Measurements from ENCODE around the gene NDUFA3.
A peak's percentile ranks its signal among the peaks of the same experiment; 100 is the strongest.

Gene NDUFA3

GRCh38 chr19:54133312-54133956, 30.8 kb downstream of the NDUFA3 start:
- no peak for TF ChIP-seq CTCF (IDR thresholded peaks at IDR 0.05; ENCODE audit: low read depth, low read length)
- no peak overlapping the region for H3K4me3 ChIP-seq (replicated peaks in 1 of 2; ENCODE audit: low read depth in 2 of 2, low read length in 2 of 2)
- DNase-seq (ENCODE audit: low read depth in 2 of 2), result peak in 1 of 2 donors; percentile 11

- DNase-seq (ENCODE audit: low read depth in 2 of 2), result no peak
- no peak overlapping the region for H3K4me3 ChIP-seq (replicated peaks in 1 of 2; ENCODE audit: low read depth in 2 of 2, low read length in 2 of 2)
- no peak for TF ChIP-seq CTCF (IDR thresholded peaks at IDR 0.05; ENCODE audit: low read depth, low read length)
These were observed 31.4 kb downstream of the NDUFA3 start for GRCh38 chr19:54133957-54134590.

GRCh38 chr19:54136086-54136863, 33.6 kb downstream of the NDUFA3 start:
- TF ChIP-seq CTCF (IDR thresholded peaks at IDR 0.05; ENCODE audit: low read depth, low read length), result no peak
- DNase-seq (ENCODE audit: low read depth in 2 of 2), result peak; percentile 8 to 31
- peak overlapping the region; percentile 49 to 62 for H3K4me3 ChIP-seq (replicated peaks in 1 of 2; ENCODE audit: low read depth in 2 of 2, low read length in 2 of 2)

- H3K4me3 ChIP-seq (replicated peaks in 1 of 2; ENCODE audit: low read depth in 2 of 2, low read length in 2 of 2), result peak overlapping the region; percentile 67 to 85
- DNase-seq (ENCODE audit: low read depth in 2 of 2), result peak; percentile 100
- TF ChIP-seq CTCF (IDR thresholded peaks at IDR 0.05; ENCODE audit: low read depth, low read length), result no peak
These were observed 34.4 kb downstream of the NDUFA3 start for GRCh38 chr19:54136864-54137698.

GRCh38 chr19:54137699-54138488, 35.2 kb downstream of the NDUFA3 start, which contains the start of gene CNOT3:
CNOT3 (plus strand) TSS chr19:54137762; CDS start chr19:54142979, 5,217 bp downstream.
- DNase-seq (ENCODE audit: low read depth in 2 of 2), result no peak
- H3K4me3 ChIP-seq (replicated peaks in 1 of 2; ENCODE audit: low read depth in 2 of 2, low read length in 2 of 2), result peak within 1 kb of the TSS; percentile 67 to 85
- TF ChIP-seq CTCF (IDR thresholded peaks at IDR 0.05; ENCODE audit: low read depth, low read length), result no peak

Data from cardiac fibroblast (primary cell).